BLaER1 treated with 17β-estradiol and CSF1 and Interleukin-3, amounts not matched to agents 10 nM and 100 nM (cell line): ENCODE measurements around the gene TUBGCP3.

Experiments used
- H3K27ac ChIP-seq, 11 experiments: shearing (Covaris generic); formaldehyde crosslinking; 2 replicates each; pipeline ENCODE4 v1.8.1; 2022
- H3K27me3 ChIP-seq, 11 experiments: shearing (Covaris generic); formaldehyde crosslinking; 2 replicates each; pipeline ENCODE4 v1.8.1; 2022
- H3K36me3 ChIP-seq, 11 experiments: shearing (Covaris generic); formaldehyde crosslinking; 2 replicates each; pipeline ENCODE4 v1.8.1; 2022
- H3K4me1 ChIP-seq, 10 experiments: shearing (Covaris generic); formaldehyde crosslinking; 2 replicates each; pipeline ENCODE4 v1.8.1; 2022
- H3K4me2 ChIP-seq, 11 experiments: shearing (Covaris generic); formaldehyde crosslinking; 2 replicates each; pipeline ENCODE4 v1.8.1; 2022
- H3K4me3 ChIP-seq, 10 experiments: shearing (Covaris generic); formaldehyde crosslinking; 2 replicates each; pipeline ENCODE4 v1.8.1; 2022
- H3K9ac ChIP-seq, 11 experiments: shearing (Covaris generic); formaldehyde crosslinking; 2 replicates each; pipeline ENCODE4 v1.8.1; 2022
- H3K9me3 ChIP-seq, 11 experiments: shearing (Covaris generic); formaldehyde crosslinking; replicated peaks in 1 of 11; 2 replicates each; pipeline ENCODE4 v1.8.1; 2022
- H4K20me1 ChIP-seq, 11 experiments: shearing (Covaris generic); formaldehyde crosslinking; 2 replicates each; pipeline ENCODE4 v1.8.1; 2022
- Cebpa-rat ChIP-seq, 11 experiments: shearing (Covaris generic); IDR thresholded peaks; 2 replicates each; pipeline ENCODE4 v1.8.1; 2022

TUBGCP3 gene

DNA sequence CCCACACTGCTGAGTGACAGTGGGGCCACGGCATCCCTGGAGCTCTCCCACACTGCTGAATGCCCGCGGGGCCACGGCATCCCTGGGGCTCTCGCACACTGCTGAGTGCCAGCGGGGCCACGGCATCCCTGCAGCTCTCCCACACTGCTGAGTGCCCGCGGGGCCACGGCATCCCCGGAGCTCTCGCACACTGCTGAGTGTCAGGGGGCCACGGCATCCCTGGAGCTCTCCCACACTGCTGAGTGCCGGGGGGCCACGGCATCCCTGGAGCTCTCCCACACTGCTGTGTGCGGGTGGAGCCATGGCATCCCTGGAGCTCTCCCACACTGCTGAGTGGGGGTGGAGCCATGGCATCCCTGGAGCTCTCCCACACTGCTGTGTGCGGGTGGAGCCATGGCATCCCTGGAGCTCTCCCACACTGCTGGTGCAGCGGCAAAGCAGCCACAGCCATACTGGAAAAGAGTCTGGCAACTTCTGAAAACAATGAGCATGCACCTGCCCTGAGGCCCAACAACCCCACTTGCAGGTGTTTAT is 8.6 kb downstream of the TUBGCP3 start:
- Histone ChIP-seq H3K9ac (no peak overlapping the region), H3K9me3 (peaks cover 5 to 46% (median 38%) of the 10 kb centered on the region in 11 experiments; a peak in 21 of 22 replicates), H3K27ac (no peak overlapping the region), H3K4me3 (no peak overlapping the region), H3K36me3 (peaks cover 5 to 61% (median 44%) of the 10 kb centered on the region in 11 experiments; a peak in 20 of 22 replicates), H3K4me2 (no peak overlapping the region), H3K4me1 (peaks cover 40 to 60% (median 47%) of the 10 kb centered on the region in 10 experiments), H3K27me3 (no peaks in the 10 kb centered on the region), H4K20me1 (peaks cover 8 to 82% (median 38%) of the 10 kb centered on the region in 11 experiments; a peak in 19 of 22 replicates)
- TF ChIP-seq Cebpa-rat (IDR thresholded peaks at IDR 0.05) = no peak

DNA sequence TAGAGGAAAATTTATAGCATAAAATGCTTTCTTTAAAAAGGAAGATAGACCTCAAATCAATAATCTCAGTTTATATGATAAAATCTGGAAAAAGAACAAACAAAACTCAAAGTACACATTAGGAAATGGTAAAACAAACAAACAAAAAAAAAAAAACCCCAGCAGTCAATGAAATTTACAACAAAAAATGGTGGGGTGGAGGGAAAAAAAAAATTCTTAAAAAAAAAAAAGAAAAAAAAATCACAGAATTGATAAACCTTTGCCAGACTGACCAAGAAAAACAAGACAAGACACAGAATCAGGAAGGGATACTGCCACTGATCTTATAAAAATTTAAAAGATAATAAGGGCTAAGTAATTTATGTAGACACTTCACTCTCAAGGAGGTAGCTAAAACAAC is 11.2 kb downstream of the TUBGCP3 start:
- no peak overlapping the region; a peak in 1 of 22 replicates for H3K4me2 ChIP-seq
- peaks cover 5 to 58% (median 37%) of the 10 kb centered on the region in 11 experiments; a peak in 20 of 22 replicates for H3K36me3 ChIP-seq
- peaks cover 33 to 56% (median 42%) of the 10 kb centered on the region in 10 experiments for H3K4me1 ChIP-seq
- peaks cover 5 to 46% (median 38%) of the 10 kb centered on the region in 11 experiments; a peak in 21 of 22 replicates for H3K9me3 ChIP-seq
- TF ChIP-seq Cebpa-rat (IDR thresholded peaks at IDR 0.05) = no peak
- no peak overlapping the region for H3K9ac ChIP-seq
- H3K27ac ChIP-seq = no peak overlapping the region
- no peaks in the 10 kb centered on the region for H3K27me3 ChIP-seq
- H4K20me1 ChIP-seq = peaks cover 18 to 88% (median 60%) of the 10 kb centered on the region in 11 experiments; a peak in 21 of 22 replicates
- H3K4me3 ChIP-seq = no peak overlapping the region

DNA sequence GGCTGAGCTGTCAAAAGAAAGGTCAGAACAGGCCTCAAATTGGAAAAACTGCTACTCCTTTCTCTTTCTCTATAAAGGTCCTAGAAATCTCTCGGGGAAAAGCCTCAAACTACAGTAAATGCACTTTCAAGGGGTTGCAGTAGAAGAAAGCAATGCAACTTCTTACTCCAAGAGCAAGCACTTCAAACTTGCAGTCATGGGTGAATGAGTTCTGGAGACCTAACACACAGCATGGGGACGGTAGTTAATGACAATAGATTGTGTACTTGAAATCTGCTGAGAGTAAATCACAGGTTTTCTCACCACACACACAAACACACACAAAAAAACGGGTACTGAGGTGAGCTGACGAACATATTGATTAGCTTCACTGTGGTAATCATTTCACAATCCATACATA is 11.8 kb downstream of the TUBGCP3 start:
- Histone ChIP-seq H3K9ac (peak overlapping the region in 1 of 11 experiments; percentile 27; a peak in 1 of 22 replicates), H3K36me3 (peaks cover 5 to 58% (median 31%) of the 10 kb centered on the region in 11 experiments; a peak in 20 of 22 replicates), H3K9me3 (peaks cover 5 to 46% (median 38%) of the 10 kb centered on the region in 11 experiments; a peak in 21 of 22 replicates), H3K4me1 (peaks cover 33 to 53% (median 43%) of the 10 kb centered on the region in 10 experiments), H3K27ac (peak overlapping the region in 7 of 11 experiments; percentile 54 to 73 (median 69); a peak in 7 of 22 replicates), H3K4me2 (peak overlapping the region; percentile 73 to 91 (median 86); a peak in 21 of 22 replicates), H3K27me3 (no peaks in the 10 kb centered on the region), H3K4me3 (no peak overlapping the region), H4K20me1 (peaks cover 24 to 88% (median 66%) of the 10 kb centered on the region in 11 experiments; a peak in 21 of 22 replicates)
- no peak for TF ChIP-seq Cebpa-rat (IDR thresholded peaks at IDR 0.05)

DNA sequence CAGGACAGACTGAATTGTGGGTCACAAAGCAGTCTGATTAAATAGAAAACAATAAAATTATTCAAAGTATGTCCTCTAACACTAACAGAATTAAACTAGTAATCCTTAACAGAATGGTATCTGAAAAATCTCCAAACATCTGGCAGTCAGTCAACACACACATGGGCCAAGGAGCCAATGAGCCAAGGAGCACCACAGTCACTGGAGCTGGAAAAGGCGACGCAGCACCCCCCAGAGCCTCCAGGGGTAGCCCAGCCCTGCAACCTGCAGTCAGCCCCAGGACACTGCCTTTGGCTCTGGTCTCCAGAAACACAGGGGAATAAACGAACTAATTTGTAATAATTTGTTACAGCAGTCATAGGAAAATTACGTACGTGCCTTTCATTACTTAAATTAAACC is 12.3 kb downstream of the TUBGCP3 start:
- no peaks in the 10 kb centered on the region for H3K27me3 ChIP-seq
- peaks cover 29 to 88% (median 71%) of the 10 kb centered on the region in 11 experiments; a peak in 21 of 22 replicates for H4K20me1 ChIP-seq
- H3K9me3 ChIP-seq = peaks cover 5 to 42% (median 36%) of the 10 kb centered on the region in 11 experiments; a peak in 21 of 22 replicates
- peak overlapping the region in 10 of 11 experiments; percentile 0 to 66 (median 42); a peak in 11 of 22 replicates for H3K9ac ChIP-seq
- H3K27ac ChIP-seq = peak overlapping the region in 10 of 11 experiments; percentile 51 to 73 (median 63); a peak in 18 of 22 replicates
- peaks cover 5 to 58% (median 36%) of the 10 kb centered on the region in 11 experiments; a peak in 21 of 22 replicates for H3K36me3 ChIP-seq
- peak overlapping the region; percentile 73 to 91 (median 86) for H3K4me2 ChIP-seq
- H3K4me1 ChIP-seq = peaks cover 33 to 53% (median 43%) of the 10 kb centered on the region in 10 experiments
- H3K4me3 ChIP-seq = no peak overlapping the region
- no peak for TF ChIP-seq Cebpa-rat (IDR thresholded peaks at IDR 0.05)

DNA sequence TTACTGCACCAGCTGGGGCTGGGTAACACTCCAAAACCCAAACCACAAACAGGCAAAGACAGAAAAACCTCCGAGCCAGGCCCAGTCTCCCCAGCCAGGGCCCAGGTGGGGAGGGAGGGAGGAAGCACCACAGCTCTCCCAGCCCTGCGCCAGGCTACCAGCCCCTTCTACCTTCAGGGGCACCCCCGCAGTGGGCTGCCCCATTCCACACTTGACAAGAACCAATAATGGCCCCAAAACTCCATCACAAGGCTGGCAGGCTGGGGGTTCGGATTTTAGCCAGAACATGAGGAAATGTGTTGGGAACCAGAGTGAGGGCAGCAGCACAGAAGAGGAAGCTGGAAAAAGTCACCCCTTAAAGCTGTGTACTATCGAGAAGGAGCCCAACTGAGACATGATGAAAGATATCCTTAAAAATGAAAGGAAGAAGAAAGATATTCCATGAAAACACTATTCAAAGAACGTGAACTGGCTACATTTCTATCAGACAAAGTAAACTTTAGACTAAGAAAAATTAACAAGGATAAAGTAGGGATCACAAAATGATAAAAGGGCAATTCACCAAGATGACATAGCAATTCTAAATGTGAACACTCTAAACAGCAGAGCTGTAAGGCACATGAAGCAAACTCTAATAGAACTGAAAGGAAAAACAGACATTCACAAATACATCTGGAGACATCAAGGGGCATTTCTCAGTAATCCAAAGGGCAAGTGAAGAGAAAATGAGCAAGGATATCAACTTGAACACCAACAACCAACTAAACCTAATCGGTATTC is 12.9 kb downstream of the TUBGCP3 start:
- Histone ChIP-seq H3K4me1 (peaks cover 33 to 53% (median 43%) of the 10 kb centered on the region in 10 experiments), H4K20me1 (peaks cover 36 to 88% (median 77%) of the 10 kb centered on the region in 11 experiments; a peak in 21 of 22 replicates), H3K27ac (peak overlapping the region; percentile 33 to 73 (median 61)), H3K9ac (peak overlapping the region; percentile 12 to 66 (median 43); a peak in 19 of 22 replicates), H3K4me2 (peak overlapping the region; percentile 73 to 91 (median 86)), H3K36me3 (peaks cover 6 to 58% (median 40%) of the 10 kb centered on the region in 11 experiments; a peak in 21 of 22 replicates), H3K4me3 (peak overlapping the region in 4 of 10 experiments; percentile 4 to 35 (median 17); a peak in 2 of 20 replicates), H3K27me3 (no peaks in the 10 kb centered on the region), H3K9me3 (peaks cover 5 to 36% (median 32%) of the 10 kb centered on the region in 11 experiments; a peak in 21 of 22 replicates)
- no peak for TF ChIP-seq Cebpa-rat (IDR thresholded peaks at IDR 0.05)

DNA sequence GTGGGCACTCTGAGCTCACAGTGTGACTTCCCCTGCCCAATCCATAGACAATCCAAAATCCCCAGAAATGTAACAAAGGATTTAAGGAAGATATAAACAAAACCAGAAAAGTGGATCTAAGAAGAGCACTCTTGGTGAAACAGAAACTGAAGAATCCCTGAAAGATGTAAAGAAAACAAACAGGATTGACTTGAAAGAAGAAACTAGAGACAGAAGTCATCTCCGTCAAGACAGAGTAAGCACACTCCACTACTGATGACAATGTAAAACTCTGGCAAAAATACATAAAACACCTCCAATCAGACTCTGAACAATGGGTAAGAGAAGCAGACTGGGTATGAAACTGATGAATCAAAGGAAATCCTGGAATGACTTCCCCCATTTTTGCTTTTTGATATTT is 13.5 kb downstream of the TUBGCP3 start:
- Histone ChIP-seq H4K20me1 (peaks cover 41 to 88% (median 75%) of the 10 kb centered on the region in 11 experiments; a peak in 21 of 22 replicates), H3K9me3 (peaks cover 5 to 29% (median 26%) of the 10 kb centered on the region in 11 experiments; a peak in 21 of 22 replicates), H3K27me3 (no peaks in the 10 kb centered on the region), H3K4me1 (peaks cover 33 to 53% (median 43%) of the 10 kb centered on the region in 10 experiments), H3K4me2 (peak overlapping the region; percentile 73 to 91 (median 86)), H3K9ac (peak overlapping the region; percentile 12 to 66 (median 43); a peak in 18 of 22 replicates), H3K36me3 (peaks cover 10 to 58% (median 40%) of the 10 kb centered on the region in 11 experiments; a peak in 21 of 22 replicates), H3K27ac (peak overlapping the region; percentile 33 to 73 (median 61)), H3K4me3 (peak overlapping the region in 4 of 10 experiments; percentile 4 to 35 (median 17); a peak in 2 of 20 replicates)
- no peak for TF ChIP-seq Cebpa-rat (IDR thresholded peaks at IDR 0.05)

DNA sequence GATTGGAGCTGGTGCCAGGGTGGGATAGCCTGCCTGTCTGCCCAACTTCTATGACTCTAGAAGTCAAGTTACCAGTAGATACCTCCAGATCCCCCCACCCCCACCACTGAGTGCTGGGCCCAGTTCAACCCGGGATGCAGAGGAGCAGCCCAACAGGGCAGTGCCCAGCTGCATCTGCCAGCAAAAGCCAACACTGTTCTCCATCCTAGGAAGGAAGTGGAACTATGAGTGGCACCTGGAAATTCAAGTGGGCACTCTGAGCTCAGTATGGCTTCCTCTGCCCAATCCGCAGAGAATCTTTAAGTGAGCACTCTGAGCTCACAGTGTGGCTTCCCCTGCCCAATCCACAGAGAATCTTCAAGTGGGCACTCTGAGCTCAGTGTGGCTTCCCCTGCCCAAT is 14.2 kb downstream of the TUBGCP3 start:
- Histone ChIP-seq H3K9ac (peak overlapping the region in 3 of 11 experiments; percentile 48 to 61 (median 49); a peak in 4 of 22 replicates), H3K4me2 (peak overlapping the region; percentile 73 to 91 (median 86)), H4K20me1 (peaks cover 42 to 88% (median 73%) of the 10 kb centered on the region in 11 experiments; a peak in 21 of 22 replicates), H3K4me3 (no peak overlapping the region), H3K36me3 (peaks cover 13 to 58% (median 43%) of the 10 kb centered on the region in 11 experiments), H3K9me3 (peaks cover 5 to 23% (median 19%) of the 10 kb centered on the region in 11 experiments; a peak in 21 of 22 replicates), H3K27me3 (no peaks in the 10 kb centered on the region), H3K4me1 (peaks cover 33 to 53% (median 43%) of the 10 kb centered on the region in 10 experiments), H3K27ac (peak overlapping the region in 9 of 11 experiments; percentile 33 to 73 (median 65); a peak in 14 of 22 replicates)
- TF ChIP-seq Cebpa-rat (IDR thresholded peaks at IDR 0.05) = no peak

DNA sequence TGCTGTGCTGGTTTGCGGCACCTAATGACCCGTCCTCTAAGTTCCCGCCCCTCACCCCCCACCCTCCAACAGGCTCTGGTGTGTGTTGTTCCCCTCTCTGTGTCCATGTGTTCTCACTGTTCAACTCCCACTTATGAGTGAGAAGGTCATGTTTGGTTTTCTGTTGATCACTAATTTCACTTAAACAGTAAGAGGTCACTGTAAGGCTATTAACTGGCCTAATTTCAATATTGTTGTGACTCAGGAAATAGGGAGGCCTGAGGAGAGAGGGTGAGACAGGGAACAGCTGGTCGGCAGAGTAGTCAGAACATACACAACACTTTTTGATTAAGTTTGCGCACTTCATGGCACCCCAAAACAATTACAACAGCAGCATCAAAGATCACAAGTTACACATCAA is 15.6 kb downstream of the TUBGCP3 start:
- Histone ChIP-seq H3K4me2 (peak overlapping the region in 2 of 11 experiments; percentile 13 to 15; a peak in 1 of 22 replicates), H3K4me3 (no peak overlapping the region), H3K27ac (no peak overlapping the region), H3K9ac (no peak overlapping the region), H3K27me3 (no peaks in the 10 kb centered on the region), H3K9me3 (peaks cover 5 to 12% (median 7%) of the 10 kb centered on the region in 11 experiments; a peak in 20 of 22 replicates), H4K20me1 (peaks cover 48 to 94% (median 87%) of the 10 kb centered on the region in 11 experiments), H3K36me3 (peaks cover 25 to 59% (median 47%) of the 10 kb centered on the region in 11 experiments), H3K4me1 (peaks cover 33 to 53% (median 43%) of the 10 kb centered on the region in 10 experiments)
- TF ChIP-seq Cebpa-rat (IDR thresholded peaks at IDR 0.05) = no peak
